DND-41 (cell line): ENCODE measurements around the gene CYB561.

Experiments used
- EZH2 ChIP-seq: IDR thresholded peaks from 3 replicates; pipeline ENCODE4 v1.6.1; 2012; ENCODE audit warnings: borderline replicate concordance, low read depth, mild to moderate bottlenecking, moderate library complexity, low read length, inconsistent platforms; ENCODE audit not compliant: severe bottlenecking
- TF ChIP-seq, protein P1 (sequence below): IDR thresholded peaks from 2 replicates; pipeline ENCODE4 v1.5.1; 2012; ENCODE audit warnings: borderline replicate concordance, low read length, moderate library complexity, mild to moderate bottlenecking; ENCODE audit not compliant: poor library complexity, severe bottlenecking; ENCODE audit errors: extremely low read depth

DNA sequence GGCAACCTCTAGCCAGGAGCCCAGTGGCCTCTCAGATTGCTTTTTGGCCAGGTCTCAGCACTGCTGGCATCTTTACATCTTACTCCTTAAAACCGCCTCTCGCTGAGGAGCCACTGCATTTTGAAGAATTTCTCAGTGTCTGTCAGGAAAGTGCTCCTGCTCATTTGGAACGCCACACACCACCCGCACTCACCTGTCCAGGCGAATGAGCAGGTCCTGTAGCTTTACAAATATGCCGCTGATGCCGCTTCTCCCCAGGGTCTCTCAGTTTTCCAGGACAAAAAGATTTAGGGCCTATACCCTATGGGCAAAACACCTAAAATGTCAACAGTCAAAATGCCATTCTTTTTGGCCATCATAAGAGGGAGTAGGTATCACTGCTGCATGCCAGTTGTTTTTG, 22.1 kb downstream of the CYB561 start:
- TF ChIP-seq, protein P1, sequence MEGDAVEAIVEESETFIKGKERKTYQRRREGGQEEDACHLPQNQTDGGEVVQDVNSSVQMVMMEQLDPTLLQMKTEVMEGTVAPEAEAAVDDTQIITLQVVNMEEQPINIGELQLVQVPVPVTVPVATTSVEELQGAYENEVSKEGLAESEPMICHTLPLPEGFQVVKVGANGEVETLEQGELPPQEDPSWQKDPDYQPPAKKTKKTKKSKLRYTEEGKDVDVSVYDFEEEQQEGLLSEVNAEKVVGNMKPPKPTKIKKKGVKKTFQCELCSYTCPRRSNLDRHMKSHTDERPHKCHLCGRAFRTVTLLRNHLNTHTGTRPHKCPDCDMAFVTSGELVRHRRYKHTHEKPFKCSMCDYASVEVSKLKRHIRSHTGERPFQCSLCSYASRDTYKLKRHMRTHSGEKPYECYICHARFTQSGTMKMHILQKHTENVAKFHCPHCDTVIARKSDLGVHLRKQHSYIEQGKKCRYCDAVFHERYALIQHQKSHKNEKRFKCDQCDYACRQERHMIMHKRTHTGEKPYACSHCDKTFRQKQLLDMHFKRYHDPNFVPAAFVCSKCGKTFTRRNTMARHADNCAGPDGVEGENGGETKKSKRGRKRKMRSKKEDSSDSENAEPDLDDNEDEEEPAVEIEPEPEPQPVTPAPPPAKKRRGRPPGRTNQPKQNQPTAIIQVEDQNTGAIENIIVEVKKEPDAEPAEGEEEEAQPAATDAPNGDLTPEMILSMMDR = no peak
- TF ChIP-seq EZH2 = no peak
